G401 (cell line): ENCODE results near the gene HIF1A. TPM values are rescaled to one million over a fixed set of nuclear protein-coding genes. Genes with fewer than 3 reads are reported as not detected.
A peak's percentile ranks its signal among the peaks of the same experiment; 100 is the strongest.

Experiments used
- DNase-seq: peaks from one replicate; pipeline ENCODE4 v3.0.0-alpha.2; 2015; ENCODE audit warnings: low spot score
- in situ Hi-C: cut with HindIII; loops from 2 replicates; pipeline ENCODE4 v1.10.0; 2016; ENCODE audit warnings: low sequenced_read_pairs, mixed read lengths
- total RNA-seq: library from RNA; depleted of rRNA; stranded (reverse); fragments of >200 nt; shearing (Covaris generic); gene quantifications from 2 replicates; pipeline ENCODE4 v1.2.3, GENCODE V29; 2014

The HIF1A gene
- total RNA-seq, 1 experiment from 2014 or later, result 115 TPM

DNA sequence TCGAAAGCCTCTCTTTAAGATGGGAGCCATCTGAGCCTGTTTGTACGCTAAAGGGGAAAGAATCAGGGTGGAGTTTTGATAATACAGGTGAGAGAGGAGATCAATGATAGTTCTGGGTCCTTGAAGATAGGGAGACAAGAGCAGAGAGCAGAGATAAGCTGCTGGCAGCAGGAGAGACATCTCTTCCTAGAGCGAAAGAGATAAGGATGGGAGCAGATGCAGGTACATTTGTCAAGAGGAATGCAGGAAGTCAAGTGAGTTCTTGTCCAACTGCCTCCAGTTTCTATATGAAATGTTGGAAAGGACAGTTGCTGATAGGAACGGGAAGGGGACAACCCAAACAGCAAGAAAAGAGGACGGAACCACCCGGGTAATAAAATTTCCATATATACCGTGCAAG, 24.7 kb upstream of the HIF1A start:
- in situ Hi-C loops, result no loop called here

DNA sequence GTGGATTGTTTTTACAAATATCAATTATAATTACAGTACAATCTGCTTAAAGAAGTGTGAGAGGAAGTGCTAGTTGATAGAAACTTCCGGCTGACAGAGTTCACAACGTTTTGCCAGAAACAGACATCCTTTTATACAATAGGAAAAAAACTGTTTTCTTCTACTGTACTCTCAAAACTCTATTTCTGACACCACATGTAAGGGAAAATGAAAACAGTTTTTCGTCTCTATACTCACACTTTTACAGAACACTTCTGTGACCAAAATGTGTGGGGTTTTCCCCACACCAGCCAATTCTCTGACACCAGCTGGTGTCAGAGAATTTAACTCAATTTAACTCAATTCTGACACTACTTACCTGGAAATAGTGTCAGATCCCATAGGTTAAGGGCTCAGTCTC, 24.2 kb upstream of the HIF1A start:
- in situ Hi-C loops, result no loop called here
- no peak for DNase-seq

More for the DNA sequence above, 24.7 kb upstream of the HIF1A start:
- DNase-seq, result no peak

DNA sequence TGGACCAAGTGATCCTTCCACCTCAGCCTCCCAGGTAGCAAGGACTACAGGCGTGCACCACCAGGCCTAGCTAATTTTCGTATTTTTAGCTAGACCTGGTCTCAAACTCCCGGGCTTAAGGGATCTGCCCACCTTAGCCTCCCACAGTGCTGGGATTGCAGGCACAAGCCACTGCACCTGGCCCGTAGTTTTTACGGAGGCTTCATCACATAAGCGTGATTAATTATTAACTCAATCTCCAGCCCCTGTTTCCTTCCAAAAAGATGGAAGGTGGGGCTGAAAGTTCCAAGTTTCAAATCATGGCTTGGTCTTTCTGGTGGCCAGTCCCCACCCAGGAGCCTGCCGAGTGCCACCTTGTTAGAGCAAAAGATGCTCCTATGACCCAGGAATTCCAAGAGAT, 22.5 kb upstream of the HIF1A start:
- no peak for DNase-seq
- in situ Hi-C loops, result no loop called here

DNA sequence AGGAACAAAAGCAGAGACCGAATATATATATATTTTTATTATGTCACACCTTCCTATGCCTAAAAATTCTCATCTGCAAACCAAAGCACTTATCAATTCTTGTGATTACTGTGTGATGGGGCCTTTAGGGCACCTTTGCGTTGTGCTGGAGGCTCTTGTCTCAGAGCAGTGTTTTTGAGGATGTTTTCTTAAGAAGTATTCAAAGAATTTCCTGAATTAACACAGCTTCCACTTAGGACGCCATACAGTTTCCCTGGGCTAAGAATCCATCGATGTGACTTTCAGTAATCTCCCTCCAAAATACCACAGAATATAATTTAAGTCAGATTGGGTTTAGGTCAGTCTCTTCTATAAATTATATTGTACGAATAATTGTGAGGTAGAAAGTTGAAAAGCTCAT, 22.0 kb upstream of the HIF1A start:
- DNase-seq, result no peak
- in situ Hi-C loops, result no loop called here

DNA sequence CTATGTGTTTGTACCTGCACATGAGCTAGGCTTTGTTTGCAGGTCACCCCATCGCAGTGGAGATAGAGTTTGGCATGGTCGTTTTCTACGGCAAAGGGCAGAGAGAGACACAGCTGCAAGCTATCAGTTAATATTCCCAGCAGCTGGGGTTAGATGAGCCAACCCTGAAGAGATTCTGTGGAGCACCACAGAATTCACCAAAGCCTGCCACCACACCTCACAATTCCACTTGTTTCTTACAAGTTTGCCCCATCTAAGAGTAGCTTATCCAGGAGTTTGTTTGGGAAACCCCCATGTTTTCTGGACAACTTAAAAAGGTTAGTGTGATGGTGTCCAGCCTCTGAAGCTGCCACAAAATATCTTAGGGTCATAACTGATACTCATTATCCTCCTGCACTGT, 20.0 kb upstream of the HIF1A start:
- in situ Hi-C loops, result no loop called here
- no peak for DNase-seq

DNA sequence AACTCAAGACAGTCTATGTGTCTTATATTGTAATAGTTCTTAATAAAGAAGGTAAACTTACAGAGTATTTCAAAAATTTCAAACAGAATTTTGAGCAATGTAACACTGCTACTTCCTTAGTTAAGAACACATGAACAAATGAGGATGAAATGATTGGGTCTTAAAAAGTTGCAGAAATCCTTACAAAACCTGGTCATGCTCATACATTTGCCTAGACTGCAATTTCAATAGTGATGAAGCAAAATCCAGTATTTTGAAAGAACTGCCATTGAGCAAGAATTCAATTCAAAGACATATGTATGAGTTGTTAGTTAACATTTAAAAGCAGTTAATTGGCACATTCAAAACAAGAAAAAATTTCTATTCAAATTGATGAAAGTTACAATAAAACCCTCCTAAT, 17.8 kb upstream of the HIF1A start:
- DNase-seq, result no peak
- in situ Hi-C loops, result no loop called here

DNA sequence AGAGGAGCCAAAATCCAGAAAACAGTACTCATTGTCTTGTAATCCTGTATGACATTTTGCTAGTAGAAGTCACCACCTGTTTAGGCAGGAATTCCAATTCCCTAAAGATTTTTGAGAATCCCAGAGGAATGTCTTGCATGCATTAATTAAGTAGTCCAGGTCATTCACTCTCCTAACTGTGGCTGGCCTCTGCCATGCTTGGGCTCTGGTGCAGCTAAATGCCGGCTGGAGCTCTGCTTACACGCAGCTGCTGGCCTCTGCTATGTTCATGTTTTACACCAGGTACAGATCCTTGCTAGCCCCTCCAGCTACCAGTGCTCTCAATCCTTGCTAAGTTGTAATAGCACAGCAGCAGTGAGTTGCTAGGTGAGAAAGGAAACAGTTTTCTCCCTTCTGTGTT, 16.3 kb upstream of the HIF1A start:
- no peak for DNase-seq
- in situ Hi-C loops, result no loop called here

DNA sequence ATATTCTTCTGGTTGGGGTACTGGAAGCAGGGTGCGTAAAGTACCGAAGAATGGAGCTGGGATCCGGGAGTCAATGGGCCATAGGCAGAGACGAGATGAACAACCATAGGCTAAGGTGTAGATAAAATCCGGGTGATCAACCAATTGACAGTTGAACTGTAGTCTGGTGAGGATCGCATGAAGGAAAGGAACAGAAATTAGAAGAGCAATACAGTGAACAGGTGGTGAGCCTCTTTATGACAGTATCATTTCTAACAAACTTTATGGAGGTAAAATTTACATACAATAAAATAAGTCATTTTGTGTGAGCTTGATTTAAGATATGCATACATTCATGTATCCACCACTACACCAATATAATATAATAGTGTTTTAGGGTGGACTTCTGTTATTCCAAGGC, 13.9 kb upstream of the HIF1A start:
- in situ Hi-C loops, result no loop called here
- no peak for DNase-seq

DNA sequence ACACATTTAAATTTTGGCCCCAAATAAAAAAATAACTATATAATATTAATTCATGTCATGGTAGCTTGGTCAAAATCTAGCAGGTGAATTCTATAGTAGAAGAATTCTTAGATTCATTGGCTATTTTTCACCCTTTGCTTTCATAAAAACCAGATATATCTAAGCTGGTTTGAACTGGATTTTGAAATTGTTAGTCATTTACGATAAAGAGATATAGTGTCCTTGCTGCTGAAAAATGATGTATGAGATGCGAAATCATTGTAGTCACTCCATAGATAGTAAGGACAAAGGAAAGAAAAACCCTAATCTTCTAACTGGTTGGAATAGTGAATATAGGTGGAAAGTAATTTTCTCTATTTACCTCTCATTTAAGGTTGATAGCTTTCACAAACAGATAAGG, 12.2 kb upstream of the HIF1A start:
- DNase-seq, result no peak
- in situ Hi-C loops, result no loop called here

DNA sequence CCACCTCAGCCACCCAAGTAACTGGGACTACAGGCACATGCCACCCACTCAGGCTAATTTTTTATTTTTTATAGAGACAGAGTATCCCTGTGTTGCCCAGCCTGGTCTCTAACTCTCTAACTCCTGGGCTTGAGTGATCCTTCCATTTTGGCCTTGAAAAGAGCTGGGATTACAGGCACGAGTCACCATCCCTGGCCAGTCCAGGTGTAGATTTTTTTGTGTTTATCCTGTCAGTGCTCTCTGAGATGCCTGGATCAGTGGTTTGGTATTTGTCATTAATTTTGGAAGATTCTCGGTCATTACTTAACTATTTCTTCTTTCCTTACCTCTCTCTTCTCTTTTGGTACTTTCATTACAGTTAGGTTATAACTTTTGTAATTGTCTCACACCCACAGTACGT, 5.3 kb upstream of the HIF1A start:
- in situ Hi-C loops, result no loop called here
- no peak for DNase-seq

DNA sequence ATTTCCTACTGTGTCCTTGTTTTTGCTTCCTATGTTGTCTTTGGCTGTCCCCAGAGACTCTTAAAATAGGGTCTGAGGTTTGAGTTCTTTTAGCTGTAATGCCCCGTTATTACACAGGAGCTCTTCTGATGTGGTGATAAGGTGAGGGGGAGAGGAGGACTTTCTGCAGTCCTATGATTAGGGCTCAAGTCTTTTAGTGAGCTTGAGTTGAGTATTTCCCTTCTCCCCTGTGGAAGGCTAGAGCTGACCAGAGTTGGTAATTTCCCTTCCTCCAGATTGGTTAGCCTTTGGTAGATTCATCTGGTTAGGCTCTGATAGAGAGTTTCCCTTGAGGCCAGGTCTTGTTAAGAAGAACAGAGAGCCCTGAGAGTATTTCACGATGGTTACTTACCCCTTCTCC, 4.3 kb upstream of the HIF1A start:
- no peak for DNase-seq
- in situ Hi-C loops, result no loop called here

DNA sequence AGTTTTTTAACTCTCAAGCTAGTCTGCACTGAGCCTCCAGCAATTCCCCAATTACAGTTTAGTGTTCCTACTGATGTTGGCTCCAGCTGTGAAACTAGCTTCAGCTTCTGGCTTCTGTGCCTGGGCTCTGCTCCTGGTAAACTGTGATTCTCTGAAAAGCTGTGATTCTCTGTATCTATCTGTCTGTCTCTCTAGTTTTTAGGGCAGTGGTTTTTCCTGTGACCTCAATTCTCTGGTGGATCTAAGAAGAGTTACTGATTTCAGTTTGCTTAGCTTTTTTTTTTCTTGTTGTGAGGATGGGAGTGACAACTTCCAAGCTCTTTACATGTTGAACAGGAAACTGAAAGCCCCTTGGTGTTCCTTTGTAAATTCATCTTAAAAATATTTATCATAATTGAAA, 3.8 kb upstream of the HIF1A start:
- in situ Hi-C loops, result no loop called here
- no peak for DNase-seq

DNA sequence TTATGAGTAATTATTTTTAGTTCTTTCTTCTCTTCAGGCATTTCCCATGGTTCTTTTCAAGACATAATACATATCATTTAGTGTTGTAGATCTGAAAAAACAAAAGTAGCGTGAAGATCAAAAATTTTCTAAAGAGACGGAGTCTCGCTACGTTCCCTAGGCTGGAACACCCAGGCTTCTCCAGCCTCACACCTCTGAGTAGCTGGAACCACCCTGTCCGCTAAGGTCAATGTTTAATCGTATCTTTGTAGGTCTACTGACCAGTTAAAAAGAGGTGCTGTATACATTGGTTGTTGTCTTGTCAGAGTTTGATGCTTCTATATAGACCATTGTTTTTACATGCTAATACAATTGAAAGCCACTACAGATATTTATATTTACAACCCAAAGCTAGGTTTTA, 1.3 kb upstream of the HIF1A start:
- in situ Hi-C loops, result no loop called here
- no peak for DNase-seq

DNA sequence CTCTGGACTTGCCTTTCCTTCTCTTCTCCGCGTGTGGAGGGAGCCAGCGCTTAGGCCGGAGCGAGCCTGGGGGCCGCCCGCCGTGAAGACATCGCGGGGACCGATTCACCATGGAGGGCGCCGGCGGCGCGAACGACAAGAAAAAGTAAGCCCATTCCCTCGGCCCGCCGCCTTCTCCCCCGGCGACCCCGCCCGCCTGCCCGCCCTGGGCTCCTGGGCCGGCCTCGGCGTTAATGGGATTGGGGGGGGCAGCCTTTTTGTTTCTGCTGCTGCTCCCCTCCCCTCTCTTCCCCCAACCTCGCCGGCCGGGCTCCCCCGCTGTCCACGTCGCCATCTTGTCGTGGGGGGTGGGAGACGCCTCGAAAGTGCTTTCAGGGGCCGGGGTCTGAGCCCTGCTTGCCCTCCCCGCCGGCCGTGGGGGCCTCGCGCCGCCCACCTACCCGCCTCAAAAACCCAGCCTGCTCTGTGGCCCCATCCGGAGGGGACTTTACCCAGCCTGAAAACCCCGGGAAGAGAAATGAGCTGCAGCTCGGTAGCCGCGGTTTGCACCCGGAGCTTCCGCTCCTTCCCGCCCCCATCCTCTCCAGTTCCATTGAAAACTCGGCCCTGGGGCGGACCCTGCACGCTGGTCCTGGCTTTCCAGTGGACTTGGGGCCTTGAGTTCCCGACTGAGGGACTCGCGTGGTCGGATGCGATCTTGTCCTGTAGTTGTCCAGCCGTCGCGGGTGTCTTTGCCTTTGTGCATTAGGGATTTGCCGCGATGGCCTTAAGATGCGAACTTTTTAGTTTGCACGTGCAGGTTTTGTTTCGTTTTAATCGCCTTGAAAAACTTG, 598 bp downstream of the HIF1A start:
- in situ Hi-C loops, result no loop called here
- peak; percentile 63 for DNase-seq

DNA sequence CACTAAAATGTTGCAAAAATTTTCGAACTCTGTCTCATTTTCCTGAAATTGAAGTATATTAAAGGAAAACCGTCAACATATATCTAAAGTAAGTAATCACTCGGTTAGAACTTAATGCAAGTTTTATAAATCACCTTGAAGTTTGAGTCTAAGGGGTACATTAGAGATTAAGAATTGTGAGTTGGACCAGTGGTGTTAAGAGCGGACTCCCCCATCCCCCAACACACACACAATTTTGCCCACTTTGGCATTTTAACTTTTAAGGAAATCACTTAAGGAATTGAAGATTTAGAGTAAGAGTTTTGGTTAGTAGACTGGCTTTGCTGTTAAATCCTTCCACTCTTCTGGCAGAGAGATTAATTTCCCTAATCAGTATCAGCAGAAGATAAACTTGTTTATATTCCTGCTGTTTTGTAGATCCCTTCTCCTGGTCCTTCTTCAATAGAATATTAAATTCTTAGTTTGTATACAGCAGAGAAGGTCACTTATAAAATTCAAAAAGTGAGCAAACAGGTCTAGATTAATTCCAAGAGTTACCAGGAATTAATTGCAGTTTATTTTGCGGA, 1.5 kb downstream of the HIF1A start:
- in situ Hi-C loops, result no loop called here
- DNase-seq, result no peak

DNA sequence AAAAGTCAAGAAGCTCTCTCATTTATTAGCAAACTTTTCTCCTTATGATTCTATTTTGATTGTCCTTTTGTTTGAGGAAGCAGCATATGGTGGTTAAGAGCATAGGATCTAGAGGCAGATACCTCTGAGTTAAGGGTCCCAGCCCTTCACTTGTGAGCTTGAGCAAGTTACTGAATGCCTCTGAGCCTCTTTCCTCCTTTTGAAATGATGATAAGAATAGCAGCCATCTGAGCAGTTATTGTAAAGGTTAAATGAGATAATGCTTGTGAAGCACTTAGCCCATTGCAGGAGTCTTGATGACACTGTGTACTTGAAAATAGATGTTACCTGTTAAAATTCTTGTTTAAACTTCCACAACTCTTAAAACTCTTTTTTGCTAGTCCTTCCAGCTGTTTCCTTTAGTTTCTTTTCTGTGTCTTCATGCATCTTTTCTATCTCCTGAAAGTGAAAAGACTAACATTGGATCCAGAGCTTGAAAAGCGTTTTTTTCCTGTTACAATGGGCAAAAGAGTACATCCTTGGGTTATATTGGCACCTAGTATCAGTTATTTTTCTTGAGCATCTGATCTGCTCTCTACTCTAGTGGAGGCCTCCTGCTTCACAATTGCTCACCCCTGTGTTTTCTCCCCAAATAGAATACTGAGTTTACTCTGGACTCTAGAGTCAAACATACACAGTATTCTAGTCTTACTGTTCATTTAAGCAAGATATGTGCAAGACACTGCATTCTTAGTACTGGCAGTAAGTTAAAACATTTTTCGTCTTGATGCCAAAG, 3.1 kb downstream of the HIF1A start:
- in situ Hi-C loops, result no loop called here
- peak; percentile 22 for DNase-seq

DNA sequence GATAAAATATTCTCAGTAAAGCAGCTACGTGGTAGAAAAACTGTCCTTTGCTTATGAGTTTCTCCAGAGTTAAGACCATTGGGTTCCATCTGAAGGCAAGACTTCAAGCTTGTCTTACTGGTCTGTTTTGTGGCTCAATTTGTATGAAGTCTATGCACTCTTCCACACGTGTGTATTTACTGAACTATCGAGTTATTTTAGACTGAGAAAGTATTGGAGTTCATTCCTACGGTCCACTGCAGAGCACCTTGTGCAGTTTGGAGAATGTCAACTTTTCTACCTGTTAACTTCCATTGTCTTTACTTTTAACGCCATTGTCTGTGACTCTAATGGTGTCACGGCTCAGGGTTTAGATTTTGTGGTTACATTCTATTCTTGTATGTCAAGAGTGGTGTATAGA, 3.7 kb downstream of the HIF1A start:
- in situ Hi-C loops, result no loop called here
- DNase-seq, result no peak

DNA sequence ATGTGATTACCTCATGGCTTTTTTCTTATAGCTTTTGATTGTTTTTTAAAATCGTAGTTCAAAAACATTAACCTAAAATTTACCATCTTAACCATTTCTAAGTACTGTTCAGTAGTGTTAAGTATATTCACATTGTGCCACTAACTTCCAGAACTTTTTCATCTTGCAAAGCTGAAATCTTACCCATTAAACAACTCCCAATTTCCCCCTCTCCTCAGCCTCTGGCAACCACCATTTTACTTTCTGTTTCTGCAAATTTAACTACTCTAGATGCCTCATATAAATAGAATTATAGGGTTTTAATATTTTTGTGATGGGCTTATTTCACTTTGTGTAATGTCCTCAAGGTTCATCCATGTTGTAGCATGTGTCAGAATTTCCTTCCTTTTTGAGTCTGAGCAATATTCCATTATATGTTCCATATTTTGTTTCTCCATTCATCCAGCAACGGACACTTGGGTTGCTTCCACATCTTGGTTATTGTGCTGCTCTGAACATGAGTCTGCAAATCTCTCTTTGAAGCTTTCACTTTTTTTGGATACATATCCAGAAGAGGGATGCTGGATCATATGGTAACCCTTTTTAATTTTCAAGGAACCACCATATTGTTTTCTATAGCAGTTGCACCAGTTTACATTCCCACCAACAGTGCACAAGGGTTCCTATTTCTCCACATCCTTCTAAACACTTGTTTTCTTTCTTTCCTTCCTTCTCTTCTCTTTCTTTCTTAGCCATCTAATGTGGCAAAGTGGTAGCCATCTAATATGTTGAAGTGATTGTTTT, 5.0 kb downstream of the HIF1A start:
- DNase-seq, result no peak
- in situ Hi-C loops, result no loop called here

DNA sequence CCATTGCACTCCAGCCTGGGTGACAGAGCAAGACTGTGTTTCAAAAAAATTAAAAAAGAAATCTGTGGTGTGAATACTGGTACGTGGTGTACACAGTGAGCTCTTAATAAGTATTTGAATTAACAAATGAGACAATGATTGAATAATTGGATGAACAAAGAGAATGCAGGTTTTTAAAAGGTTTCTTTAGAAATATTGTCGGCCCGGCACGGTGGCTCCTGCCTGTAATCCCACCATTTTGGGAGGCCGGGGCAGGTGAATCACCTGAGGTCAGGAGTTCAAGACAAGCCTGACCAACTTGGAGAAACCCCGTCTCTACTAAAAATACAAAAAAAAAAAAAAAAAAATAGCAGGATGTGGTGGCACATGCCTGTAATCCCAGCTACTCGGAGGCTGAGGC, 6.6 kb downstream of the HIF1A start:
- in situ Hi-C loops, result no loop called here
- no peak for DNase-seq
